ENCODE data around the gene HMG20A.

HMG20A gene

GRCh38 chr15:77499087-77499760 is 78.5 kb downstream of the HMG20A start:
- no peak for DNase-seq (ENCODE audit: low read depth in 2 of 2)

DNA sequence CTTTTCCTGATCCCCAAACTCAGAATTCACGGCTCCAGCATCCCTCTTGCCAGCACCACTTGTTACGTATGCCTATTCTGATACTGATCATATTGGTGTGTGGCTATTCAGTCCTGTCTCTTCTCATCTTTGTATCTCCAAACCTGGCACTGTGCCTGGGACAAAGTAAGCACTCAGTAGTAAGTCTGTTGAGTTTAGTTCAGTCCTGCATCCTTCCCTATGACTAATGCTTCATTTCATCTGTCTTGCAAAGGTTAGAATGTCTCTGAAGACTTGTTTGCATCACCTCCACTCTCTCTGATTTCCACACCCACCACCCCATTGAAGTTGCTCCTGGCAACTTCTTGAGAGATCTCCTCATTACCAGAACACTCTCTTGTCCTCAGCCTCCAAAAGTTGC is 80.3 kb downstream of the HMG20A start:
- no peak for DNase-seq (ENCODE audit: low read depth in 2 of 2)

DNA sequence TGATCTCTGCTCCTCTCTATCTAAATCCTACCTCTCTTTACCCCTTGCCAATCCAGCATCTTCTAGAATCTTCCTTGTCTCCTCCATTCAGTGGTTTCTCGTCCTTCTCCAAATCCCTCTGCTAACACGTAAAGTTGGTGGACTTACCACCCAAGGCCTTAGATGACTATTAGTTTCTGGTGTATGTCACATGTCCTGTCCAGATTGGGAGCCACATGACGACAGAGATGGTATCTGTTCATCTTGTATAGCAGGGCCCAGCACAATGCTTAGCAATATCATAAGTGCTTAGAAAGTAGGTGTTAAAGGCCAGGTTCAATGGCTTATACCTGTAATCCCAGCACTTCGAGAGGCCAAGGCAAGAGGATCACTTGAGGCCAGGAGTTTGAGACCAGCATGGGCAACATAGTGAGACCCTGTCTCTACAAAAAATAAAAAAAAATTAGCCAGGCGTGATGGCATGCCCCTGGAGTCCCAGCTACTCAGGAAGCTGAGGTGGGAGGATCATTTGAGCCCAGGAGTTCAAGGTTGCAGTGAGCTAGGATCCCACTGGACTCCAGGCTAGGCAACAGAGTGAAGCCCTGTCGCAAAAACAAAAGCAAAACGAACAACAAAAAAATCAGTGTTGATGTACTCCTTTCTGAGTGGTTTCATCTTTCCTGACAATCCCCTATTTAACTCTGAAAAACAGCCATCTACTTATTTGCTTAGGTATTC is 81.8 kb downstream of the HMG20A start:
- DNase-seq (ENCODE audit: low read depth in 2 of 2), result no peak

- no peak for DNase-seq (ENCODE audit: low read depth in 2 of 2)
Observed at GRCh38 chr15:77503240-77503639, 82.6 kb downstream of the HMG20A start.

DNA sequence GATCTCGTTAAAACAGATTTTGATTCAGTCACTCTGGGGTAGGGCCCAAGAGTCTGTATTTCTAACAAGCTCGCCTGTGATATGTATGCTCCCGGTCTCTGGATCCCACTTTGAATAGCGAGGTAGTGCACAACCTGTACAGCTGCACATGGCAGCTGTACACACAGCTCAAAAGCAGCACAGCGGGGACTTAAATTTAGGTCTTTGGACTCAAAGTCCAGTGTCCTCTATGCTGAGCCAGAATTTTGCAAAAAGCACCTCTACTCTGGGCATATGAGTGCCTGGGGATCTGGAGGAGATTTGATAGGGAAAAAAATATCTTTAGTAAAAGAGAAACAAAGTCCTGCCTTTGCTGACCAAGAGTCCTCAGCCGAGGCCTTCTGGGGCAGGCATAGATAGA is 83.1 kb downstream of the HMG20A start:
- DNase-seq (ENCODE audit: low read depth in 2 of 2), result no peak

GRCh38 chr15:77504306-77504705 is 83.6 kb downstream of the HMG20A start:
- DNase-seq (ENCODE audit: low read depth in 2 of 2), result no peak

- DNase-seq (ENCODE audit: low read depth in 2 of 2), result no peak
Observed at GRCh38 chr15:77504871-77505270, 84.2 kb downstream of the HMG20A start.

DNA sequence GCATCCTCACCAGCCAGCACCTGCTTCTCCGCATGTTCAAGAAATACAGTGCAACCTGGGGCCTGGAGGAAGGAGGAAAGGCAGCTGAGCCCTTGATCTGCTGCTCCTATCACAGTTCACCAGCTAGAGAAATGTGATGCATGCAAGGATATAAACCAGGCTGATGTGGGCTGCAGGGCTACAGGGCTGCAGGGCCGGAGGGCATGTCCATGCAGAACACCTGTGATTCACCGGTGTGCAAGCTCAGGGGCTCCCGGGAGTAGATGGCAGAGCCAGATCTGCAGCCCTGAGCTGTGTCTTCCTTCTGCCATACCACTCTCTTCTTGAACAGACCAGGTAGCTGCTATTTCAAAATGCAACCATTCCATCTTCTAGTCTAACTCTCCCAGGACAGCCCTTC is 84.9 kb downstream of the HMG20A start:
- DNase-seq (ENCODE audit: low read depth in 2 of 2), result no peak

DNA sequence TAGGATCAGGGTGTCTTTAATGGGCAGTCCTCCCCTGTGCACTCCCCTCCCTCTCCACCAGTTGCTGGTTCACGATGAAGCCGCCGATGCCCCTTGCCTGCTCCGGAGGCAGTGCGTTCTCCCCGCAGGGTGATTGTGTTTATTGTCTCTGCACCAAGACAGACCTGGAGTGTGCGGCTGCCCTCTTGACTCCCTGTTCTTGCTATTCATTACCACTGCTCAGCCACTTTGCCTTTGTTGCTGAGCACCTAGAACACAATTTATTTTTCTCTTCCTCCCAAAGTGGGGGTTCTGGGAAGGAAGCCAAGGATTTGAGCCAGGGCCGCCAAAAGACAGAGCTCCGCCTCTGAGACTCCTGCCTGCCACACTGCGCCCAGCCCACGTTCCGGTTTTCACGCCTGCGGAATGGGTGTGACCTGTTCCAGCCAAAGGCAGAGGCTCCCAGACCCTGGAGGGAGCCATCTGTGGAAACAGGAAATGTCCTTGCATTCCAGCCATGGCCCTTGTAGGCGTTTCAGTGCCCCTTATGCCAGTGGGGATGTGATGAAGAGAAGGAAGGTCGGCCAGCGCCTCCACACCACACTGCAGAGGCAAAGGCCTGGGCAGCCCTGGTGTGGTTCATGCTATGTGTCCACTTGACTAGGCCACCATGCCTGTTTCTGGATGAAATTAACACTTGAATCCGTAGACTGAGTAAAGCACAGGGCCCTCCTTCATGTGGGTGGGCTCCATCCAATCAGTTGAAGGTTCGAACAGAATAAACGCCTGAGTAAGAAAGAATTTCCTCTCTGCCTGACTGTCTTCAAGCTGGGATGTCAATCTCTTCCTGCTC is 85.8 kb downstream of the HMG20A start:
- no peak for DNase-seq (ENCODE audit: low read depth in 2 of 2)

DNA sequence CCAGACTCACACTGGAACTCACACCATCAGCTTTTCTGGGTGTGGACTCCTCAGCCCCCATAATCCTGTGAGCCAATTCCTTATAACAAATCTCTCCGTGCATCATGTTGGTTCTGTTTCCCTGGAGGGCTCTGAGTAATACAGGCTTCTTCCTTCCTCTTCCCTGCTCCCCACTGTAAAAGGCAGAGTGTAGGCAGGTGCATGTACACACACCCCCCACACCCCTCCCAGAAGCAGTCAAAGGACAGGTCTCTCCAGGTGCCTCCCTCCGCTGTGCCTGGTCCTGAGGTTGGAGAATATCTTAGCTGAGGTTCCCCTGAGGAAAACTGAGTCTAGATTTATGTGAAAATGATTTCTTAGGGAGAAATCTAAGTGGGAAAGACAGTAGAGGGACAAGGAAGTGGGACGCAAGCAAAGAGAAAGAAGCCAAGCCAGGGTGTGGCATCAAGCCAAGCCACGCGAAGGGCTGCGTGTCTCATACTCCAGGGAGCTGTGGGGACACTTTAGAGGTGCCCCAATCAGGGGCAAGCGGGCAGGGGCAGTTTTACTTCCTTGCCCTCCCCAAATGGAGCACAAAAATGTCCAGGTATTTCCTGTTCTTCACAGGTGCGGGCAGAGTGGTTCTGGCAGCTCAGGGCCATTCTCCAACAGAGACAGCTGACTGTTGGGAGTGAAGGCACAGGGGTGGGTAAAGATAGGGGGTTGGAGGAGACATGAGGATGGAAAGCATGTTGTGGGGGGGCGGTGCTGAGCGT is 86.6 kb downstream of the HMG20A start:
- DNase-seq (ENCODE audit: low read depth in 2 of 2), result no peak

DNA sequence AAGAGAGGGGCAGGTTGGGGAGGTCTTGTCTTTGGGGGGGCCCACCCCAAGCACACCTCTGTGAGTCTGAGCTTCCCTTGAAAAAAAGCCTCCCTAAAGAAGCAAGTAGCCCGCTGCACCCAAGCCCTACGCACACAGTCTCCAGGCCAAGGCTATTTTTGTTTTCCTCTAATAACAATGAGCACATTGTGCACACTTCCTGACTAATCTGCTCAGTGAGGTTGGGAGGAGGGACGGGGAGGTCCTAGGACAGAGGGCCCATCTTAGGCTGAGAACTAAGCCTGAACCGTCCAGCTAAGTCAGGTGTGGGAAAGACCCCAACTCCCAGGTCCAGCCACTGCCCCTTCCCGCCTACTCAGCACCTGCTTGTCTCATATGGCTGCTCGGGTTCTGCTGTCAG is 87.2 kb downstream of the HMG20A start:
- no peak for DNase-seq (ENCODE audit: low read depth in 2 of 2)

GRCh38 chr15:77508541-77509243 is 88.0 kb downstream of the HMG20A start:
- DNase-seq (ENCODE audit: low read depth in 2 of 2), result no peak

DNA sequence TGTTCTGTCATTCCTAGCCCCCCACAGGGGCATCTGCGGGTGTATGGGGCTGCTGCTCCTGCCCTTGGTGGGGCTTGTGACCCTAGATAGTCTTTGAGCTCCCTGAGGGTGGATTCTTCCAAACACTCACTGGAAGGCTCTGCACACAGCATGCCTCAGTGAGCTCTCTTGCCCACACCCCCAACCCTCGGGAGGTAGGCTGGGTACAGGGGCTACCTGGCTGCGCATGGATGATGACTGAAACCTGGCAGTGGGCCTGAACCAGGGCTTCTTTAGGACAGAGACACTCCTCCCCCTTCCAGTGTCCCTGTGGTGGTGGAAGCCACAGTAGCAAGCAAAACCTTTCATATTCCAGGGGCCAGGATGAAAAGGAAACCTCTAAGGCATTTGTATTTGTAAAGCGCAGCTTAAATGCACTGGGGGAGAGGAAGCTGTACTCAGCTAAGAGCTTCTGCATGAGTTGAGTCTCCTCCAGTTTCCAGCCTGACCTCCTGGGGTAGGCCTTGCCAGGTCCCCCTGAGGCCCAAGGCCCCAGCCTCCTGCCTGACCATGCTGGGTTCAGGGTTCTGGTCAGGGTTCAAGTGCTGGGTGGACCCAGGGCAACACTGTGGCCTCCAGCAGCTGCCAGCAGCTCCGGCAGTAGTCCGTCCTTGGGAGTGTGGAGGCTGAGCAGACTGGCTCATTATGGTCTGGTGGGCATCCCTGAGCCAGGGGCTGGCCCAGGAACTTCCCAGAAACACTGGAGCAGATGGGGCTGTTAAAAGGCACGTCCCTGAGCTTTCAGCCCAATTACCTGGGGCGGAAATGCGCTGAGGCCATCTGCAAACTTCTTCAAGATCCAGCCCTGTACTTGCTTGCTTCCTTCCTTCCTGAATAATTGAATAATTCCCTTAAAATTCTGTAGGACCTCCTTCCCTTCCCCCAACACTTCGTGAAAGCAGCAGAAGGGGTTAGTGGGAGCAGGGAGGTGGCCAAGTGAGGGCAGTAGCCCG is 89.7 kb downstream of the HMG20A start:
- DNase-seq (ENCODE audit: low read depth in 2 of 2), result no peak

GRCh38 chr15:77511869-77512268 is 91.2 kb downstream of the HMG20A start:
- no peak for DNase-seq (ENCODE audit: low read depth in 2 of 2)

DNA sequence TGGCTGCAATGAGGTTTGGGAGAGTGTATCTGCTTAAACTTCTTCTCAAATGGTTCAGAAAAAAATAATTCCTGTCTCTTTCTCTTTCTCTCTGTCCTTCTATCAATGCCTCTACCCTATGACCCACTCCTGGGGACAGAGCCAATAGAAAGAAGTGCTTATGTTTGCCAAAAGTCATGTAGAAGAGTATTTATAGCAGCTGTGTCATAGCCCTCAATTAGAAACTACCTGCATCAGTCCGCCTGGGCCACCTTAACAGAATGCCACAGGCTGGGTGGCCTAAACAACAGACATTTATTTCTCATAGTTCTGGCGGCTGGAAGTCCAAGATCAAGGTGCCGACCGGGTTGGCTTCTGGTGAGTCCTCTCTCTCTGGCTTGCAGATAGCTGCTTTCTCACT is 92.5 kb downstream of the HMG20A start:
- DNase-seq (ENCODE audit: low read depth in 2 of 2), result no peak

DNA sequence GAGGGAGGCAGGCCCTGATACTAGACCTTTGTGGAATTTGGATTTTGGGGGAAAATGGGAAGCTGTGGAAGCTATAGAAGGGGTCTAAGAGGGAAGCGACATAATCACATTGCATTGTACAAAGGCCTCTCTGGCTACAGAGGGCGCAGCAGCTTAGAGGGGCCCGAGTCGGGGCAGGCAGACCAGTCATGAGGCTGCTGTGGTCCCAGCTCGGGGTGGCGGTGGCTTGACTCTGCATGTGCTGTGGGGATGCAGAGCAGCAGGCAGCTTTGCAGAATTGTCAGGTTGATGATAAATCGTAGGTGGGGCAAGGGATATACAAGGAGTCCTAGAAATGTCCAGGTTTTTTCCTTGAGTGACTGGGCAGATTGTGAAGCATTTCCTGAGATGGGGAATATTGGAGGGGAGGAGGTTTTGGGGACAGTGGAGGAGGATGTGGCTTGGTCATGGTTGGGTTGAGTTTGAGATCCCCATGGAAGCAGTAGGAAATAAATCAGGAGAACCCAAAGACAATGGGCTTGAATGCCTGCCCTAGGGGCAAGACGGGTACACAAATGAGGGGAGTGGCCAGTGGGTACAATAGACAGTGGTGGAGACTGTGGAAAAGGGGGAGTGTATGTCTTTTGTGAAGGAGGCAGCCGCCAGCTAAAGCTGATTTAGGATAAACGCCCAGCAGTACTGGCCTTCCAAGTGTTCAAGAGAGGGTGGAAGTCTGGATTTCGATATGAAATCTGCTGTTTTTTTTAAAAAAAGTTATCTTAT is 94.1 kb downstream of the HMG20A start:
- DNase-seq (ENCODE audit: low read depth in 2 of 2), result no peak

DNA sequence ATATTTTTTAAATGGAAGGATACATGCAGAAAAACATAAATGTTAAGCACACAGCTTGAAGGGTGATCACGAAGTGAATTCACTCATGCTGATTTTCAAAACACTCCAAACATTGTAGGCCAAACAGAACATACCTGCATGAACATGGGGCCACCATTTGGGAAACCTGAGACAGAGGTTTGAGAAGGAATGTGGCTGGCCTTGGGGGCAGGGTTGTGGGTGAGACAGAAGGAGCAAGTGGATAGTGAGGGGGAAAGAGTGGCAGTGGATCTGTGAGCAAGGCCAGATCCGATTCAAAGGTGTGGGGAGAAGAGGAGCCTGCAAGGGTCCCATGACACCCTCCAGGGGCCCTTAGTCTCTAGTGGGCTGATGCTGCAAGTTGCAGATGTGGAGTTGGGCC is 94.9 kb downstream of the HMG20A start:
- no peak for DNase-seq (ENCODE audit: low read depth in 2 of 2)

- no peak for DNase-seq (ENCODE audit: low read depth in 2 of 2)
Observed at GRCh38 chr15:77516076-77516475, 95.4 kb downstream of the HMG20A start.

DNA sequence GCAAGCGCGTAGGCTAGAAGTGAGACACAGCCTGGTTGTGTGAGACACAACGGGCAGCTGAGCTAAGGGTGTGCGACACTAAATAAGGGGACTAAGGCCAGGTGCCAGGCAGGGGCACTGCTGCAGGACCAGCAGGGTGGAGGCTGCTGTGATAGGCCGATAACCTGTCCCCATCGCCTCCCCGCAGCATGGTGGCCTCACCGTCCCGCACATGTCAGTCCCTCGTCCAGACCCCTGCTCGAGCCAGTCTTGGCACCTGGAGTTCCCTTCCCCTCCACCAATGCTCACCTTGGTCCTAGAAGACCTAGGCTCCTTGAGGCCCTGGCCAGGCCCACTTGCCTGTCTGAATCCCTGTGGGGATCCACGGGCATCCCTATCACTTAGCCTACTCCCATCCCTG is 96.1 kb downstream of the HMG20A start:
- DNase-seq (ENCODE audit: low read depth in 2 of 2), result no peak

Data from stimulated activated CD8-positive, alpha-beta memory T cell treated with anti-CD3 and anti-CD28 coated beads, Interleukin-15, amount 100 ng/mL, for 4 hours (primary cell).